HFF-Myc (cell line): ENCODE data around the gene ATP5MC2.

Experiments used
- DNase-seq: peaks from one replicate; pipeline ENCODE4 v3.0.0-alpha.2; 2011; ENCODE audit warnings: low read depth; ENCODE audit errors: extremely low read depth
- H3K4me3 ChIP-seq: replicated peaks from 2 replicates; pipeline ENCODE4 v1.5.1; 2011; ENCODE audit warnings: low read depth, mild to moderate bottlenecking, control low read depth, low read length
- TF ChIP-seq, protein P1 (sequence below): IDR thresholded peaks from 2 replicates; pipeline ENCODE4 v1.5.1; 2012; ENCODE audit warnings: mild to moderate bottlenecking, low read depth, low read length, control low read depth; ENCODE audit errors: missing control alignments

Gene ATP5MC2

DNA sequence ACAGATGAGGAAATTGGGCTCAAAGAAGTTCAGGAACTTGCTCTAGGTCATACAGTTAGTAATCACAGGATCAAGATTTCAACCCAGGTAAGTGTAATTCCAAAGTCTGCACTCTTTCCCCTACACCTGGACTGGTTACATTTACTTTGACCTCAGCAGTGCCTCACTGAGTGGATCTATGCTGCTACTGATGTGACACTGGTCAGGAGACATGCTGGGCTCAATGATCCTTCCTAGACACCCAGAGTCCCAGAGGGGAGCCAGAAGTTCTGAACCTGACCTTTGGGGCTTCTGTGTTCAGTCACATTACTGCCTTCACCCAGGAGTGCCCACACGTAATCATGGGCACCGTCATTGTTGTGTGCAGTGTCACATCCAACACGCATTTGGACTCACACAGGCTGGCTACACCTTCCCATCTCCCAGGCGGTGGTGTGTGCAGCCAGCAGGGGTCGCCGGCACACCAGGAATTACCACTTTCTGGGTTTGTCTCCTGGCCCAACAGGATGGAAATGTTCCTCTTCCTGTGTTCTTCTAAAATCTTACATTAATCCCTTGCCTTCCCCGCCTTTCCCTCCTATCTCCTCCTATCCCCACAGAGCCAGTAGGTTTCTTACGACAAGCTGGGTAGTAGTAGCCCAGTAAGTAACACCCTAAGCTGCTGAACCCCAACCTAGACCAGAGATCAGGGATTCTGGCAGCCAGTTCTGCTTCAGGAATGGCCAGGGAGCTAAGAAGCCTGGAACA, 25.8 kb upstream of the ATP5MC2 start:
- peak; percentile 27 for DNase-seq
- H3K4me3 ChIP-seq, result no peak overlapping the region
- TF ChIP-seq, protein P1, sequence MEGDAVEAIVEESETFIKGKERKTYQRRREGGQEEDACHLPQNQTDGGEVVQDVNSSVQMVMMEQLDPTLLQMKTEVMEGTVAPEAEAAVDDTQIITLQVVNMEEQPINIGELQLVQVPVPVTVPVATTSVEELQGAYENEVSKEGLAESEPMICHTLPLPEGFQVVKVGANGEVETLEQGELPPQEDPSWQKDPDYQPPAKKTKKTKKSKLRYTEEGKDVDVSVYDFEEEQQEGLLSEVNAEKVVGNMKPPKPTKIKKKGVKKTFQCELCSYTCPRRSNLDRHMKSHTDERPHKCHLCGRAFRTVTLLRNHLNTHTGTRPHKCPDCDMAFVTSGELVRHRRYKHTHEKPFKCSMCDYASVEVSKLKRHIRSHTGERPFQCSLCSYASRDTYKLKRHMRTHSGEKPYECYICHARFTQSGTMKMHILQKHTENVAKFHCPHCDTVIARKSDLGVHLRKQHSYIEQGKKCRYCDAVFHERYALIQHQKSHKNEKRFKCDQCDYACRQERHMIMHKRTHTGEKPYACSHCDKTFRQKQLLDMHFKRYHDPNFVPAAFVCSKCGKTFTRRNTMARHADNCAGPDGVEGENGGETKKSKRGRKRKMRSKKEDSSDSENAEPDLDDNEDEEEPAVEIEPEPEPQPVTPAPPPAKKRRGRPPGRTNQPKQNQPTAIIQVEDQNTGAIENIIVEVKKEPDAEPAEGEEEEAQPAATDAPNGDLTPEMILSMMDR, result peak; percentile 96

DNA sequence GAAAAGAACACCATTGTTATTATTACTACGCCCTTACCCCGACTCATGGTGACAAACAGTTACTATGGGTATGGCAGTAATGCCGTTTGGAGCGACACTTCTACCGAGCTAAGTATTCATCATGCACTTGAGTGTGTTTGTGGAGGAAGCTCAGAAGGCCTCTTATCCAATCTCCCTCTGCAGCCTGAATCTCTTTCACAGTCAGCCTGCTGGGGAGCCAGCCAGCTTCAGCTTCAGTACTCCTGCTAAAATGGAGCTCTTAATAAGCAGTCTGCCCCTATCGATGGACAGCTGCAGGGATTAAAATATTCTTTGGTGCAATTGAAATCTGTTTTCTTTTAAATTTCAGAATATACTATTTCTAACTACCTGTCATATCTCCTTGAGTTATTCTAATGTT, 24.7 kb upstream of the ATP5MC2 start:
- TF ChIP-seq, protein P1, result no peak
- no peak overlapping the region for H3K4me3 ChIP-seq
- no peak for DNase-seq

DNA sequence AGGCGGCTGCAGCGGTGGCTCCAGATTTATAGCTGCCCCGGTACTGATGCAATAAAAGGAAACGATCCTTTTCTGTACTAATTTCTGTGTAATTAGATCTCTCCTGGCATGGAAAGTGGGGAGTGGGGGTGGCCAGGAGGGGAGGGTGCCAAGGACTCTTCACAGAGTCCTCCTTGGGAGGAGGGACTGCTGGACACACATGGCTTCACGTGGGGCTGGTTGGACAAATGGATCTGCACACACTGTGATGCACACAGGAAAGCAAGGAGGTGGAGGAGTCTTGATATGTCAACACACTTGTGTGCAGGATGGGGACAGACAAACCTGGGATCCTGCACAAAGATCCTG, 23.8 kb upstream of the ATP5MC2 start:
- TF ChIP-seq, protein P1, result no peak
- DNase-seq, result no peak
- H3K4me3 ChIP-seq, result no peak overlapping the region

DNA sequence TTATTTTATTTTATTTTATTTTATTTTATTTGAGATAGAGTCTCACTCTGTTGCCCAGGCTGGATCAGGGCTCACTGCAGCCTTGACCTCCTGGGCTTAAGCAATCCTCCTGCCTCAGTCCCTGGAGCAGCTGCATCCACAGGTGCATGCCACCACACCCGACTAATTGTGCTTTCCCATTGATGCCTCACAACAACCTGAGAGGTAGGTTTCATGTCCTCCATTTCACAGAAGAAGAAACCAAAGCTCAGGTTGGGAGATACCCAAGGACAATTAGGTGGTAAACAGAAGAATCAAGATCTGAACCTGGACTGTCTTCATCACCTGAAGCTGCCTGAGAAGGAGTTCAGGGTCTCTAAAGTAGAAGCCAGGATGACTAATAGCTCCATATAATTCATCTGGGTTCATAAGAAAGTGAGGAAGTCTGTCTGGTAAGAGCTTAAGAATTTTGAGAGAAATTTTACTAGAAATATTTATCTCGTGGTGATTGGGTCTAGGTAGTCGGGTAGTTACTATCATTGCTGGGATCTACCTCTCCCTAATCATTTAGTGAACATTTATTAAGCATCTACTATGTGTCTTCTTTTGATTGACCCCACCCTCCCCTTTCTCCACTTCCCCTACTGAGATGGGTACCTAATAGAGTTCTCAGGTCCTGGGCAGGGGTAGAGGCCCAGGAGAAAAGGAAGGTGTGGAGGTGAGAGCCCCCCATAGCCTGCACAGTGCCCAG, 23.2 kb upstream of the ATP5MC2 start:
- no peak overlapping the region for H3K4me3 ChIP-seq
- TF ChIP-seq, protein P1, result no peak
- no peak for DNase-seq

DNA sequence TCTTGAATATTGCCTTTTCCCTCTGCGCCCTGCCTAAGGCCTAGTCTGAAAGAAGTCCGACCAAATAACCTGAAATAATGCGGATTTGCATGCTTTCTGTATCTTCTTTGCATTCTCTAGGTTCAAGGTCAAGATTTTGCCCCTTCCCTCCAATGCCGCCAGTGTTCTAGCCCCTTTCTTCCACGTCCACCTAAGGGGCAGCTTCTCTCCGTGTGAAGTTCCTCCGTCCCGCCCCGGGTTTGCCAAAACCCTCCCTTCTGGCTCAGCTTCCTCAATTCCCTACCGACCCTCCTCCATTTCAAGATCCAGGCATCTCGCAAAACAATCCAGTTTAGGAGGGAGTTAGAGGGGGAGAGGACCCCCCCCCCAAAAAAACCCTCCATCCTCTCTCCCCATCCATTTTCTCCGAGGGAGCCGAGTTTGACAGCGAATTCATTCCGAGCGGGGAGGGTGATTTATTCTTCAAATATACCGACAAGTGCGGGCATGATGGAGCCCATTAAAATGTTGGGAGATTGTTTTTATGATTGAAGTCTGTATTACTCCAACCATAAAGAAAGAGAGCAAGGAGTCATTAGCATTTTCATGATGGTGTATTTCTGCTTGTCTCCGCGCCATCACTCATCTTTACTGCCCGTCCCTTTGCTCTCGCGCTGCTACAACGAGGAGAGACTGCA, 20.9 kb upstream of the ATP5MC2 start:
- no peak overlapping the region for H3K4me3 ChIP-seq
- TF ChIP-seq, protein P1, result no peak
- no peak for DNase-seq

DNA sequence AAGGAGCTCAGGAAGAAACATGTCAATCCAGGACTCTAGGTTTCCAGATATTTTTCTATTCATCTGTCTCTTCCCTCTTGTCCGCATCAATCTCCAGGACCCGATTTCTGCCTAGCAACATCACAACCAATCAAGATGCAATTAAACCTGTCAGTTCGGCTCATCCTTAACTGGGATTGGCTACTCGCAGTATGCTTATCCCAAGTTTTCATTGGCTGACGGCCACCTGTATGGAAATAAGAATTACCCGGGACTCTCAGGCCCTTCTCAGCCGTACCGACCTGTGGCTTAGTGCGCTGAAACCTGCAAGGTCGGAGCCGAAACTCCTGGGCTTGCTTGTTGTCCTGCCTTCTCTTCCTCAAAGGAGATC, 20.4 kb upstream of the ATP5MC2 start:
- TF ChIP-seq, protein P1, result no peak
- no peak overlapping the region for H3K4me3 ChIP-seq
- peak; percentile 50 for DNase-seq
